ENCODE results near the gene MS4A18.
"Not testable (repeated sequence)": the region's sequence is repeated elsewhere in the genome, so short reads cannot be mapped to it uniquely, and the experiment has no call there.

The MS4A18 gene

GRCh38 chr11:60724420-60724819, at the start of gene MS4A18:
Gene MS4A18 (plus strand): TSS chr11:60724720.
- no peak for DNase-seq

GRCh38 chr11:60678231-60678630, 46.3 kb upstream of the MS4A18 start:
- DNase-seq: not testable (repeated sequence)

GRCh38 chr11:60679879-60680278, 44.6 kb upstream of the MS4A18 start:
- DNase-seq: no peak

- DNase-seq: no peak
These were observed 43.9 kb upstream of the MS4A18 start for GRCh38 chr11:60680455-60681119.

- DNase-seq: not testable (repeated sequence)
These were observed 40.0 kb upstream of the MS4A18 start for GRCh38 chr11:60684541-60684848.

GRCh38 chr11:60691661-60692060, 32.9 kb upstream of the MS4A18 start:
- DNase-seq: no peak

- no peak for DNase-seq
These were observed 25.2 kb upstream of the MS4A18 start, which contains the start of gene MS4A8 for GRCh38 chr11:60699284-60699691. Gene MS4A8 (plus strand): TSS chr11:60699612. CDS start chr11:60700861, 1,249 bp downstream.

- no peak for DNase-seq
These were observed 24.6 kb upstream of the MS4A18 start for GRCh38 chr11:60699936-60700335.

- no peak for DNase-seq
These were observed 23.6 kb upstream of the MS4A18 start for GRCh38 chr11:60700689-60701468.

GRCh38 chr11:60701469-60701818, 23.1 kb upstream of the MS4A18 start:
- DNase-seq: no peak

GRCh38 chr11:60703374-60703773, 21.1 kb upstream of the MS4A18 start:
- DNase-seq: no peak

GRCh38 chr11:60705895-60706294, 18.6 kb upstream of the MS4A18 start:
- no peak for DNase-seq

GRCh38 chr11:60706931-60707330, 17.6 kb upstream of the MS4A18 start:
- no peak for DNase-seq

- no peak for DNase-seq
These were observed 14.0 kb upstream of the MS4A18 start for GRCh38 chr11:60710482-60710881.

GRCh38 chr11:60711276-60711675, 13.2 kb upstream of the MS4A18 start:
- no peak for DNase-seq

GRCh38 chr11:60713423-60713822, 11.1 kb upstream of the MS4A18 start:
- not testable (repeated sequence) for DNase-seq

GRCh38 chr11:60717956-60718355, 6.6 kb upstream of the MS4A18 start:
- no peak for DNase-seq

GRCh38 chr11:60718524-60719316, 5.8 kb upstream of the MS4A18 start:
- no peak for DNase-seq

GRCh38 chr11:60719391-60719790, 5.1 kb upstream of the MS4A18 start:
- DNase-seq: no peak

GRCh38 chr11:60720460-60720859, 4.1 kb upstream of the MS4A18 start:
- no peak for DNase-seq

- DNase-seq: no peak
These were observed 1.1 kb downstream of the MS4A18 start for GRCh38 chr11:60725592-60725991.

GRCh38 chr11:60731586-60731985, 7.1 kb downstream of the MS4A18 start:
- no peak for DNase-seq

- no peak for DNase-seq
These were observed 9.8 kb downstream of the MS4A18 start for GRCh38 chr11:60734279-60734678.

- no peak for DNase-seq
These were observed 14.6 kb downstream of the MS4A18 start for GRCh38 chr11:60739114-60739513.

Data from activated CD4-positive, alpha-beta T cell treated with anti-CD3 and anti-CD28 coated beads for 4 hours (primary cell).